Stimulated activated CD8-positive, alpha-beta memory T cell treated with anti-CD3 and anti-CD28 coated beads, Interleukin-15, amount 100 ng/mL, for 24 hours (primary cell): Measurements from ENCODE around the gene VNN1.
"Not testable (repeated sequence)": the region's sequence is repeated elsewhere in the genome, so short reads cannot be mapped to it uniquely, and the experiment has no call there.

Source experiments
- DNase-seq: peaks from one replicate; pipeline ENCODE4 v3.0.0-alpha.2; 2020; ENCODE audit warnings: low read depth

The VNN1 gene

DNA sequence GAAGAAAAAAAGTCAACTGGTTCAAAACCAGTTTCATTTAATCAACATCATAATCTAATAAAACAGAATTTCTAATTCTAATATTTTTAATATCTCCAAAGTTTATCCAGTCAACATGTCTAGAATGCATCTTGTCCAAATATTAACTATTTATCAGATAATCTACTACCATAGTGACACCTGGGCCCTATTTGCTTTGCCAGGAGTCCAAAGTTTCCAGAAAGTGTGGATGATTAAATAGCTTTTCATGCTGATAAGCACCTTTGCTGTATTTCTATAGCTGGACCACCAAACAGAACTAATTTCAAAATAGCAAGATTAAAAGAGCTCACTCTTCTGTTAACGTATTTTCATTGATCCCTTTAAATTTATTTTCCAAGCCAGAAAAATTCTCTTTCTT, 42.6 kb downstream of the VNN1 start:
- DNase-seq, result no peak

DNA sequence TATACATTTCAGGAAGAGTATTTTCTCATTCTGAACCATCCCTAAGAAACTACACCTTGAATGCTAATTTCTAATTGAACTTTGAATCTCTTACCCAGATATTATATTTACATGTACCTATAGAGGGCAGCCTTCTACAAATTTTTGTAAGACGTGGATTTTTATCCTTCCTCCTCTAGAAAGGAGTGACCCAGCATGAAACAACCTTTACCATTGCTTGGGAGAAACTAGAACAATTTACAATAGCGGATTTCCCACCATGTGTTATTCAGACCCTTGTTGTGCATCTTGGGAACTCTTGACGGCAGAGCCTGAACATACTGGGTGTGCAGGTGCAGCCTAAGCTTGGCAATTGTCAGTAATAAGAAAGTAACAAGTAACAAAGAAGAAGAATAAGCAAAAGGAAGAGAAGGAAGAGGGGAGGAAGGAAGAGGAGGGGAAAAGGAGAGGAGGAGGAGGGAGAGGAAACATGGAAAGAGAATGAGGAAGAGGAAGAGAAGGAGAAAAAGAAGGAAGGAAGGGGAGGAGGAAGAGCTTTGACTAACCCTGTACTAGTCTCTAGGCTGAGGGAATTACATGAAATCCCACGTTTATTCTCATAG, 44.1 kb downstream of the VNN1 start:
- DNase-seq, result no peak

DNA sequence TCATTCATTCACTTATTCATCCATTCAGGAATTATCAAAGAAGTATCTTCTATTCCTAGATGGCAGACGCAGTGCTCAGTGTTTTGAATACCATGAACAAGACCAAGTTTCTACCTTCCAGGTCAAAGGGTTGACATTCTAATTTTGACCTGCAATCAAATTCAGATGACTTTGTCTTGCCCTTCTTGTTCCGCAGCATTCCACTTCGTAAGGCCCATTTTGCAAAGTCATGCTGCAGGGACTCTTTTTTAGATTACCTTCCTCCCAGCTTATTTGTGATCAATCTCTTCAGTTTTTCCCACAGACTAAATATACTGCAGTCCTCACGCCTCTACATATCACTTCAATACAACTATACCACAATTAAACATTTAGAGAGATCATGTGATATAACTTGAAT, 47.7 kb downstream of the VNN1 start:
- DNase-seq, result no peak

DNA sequence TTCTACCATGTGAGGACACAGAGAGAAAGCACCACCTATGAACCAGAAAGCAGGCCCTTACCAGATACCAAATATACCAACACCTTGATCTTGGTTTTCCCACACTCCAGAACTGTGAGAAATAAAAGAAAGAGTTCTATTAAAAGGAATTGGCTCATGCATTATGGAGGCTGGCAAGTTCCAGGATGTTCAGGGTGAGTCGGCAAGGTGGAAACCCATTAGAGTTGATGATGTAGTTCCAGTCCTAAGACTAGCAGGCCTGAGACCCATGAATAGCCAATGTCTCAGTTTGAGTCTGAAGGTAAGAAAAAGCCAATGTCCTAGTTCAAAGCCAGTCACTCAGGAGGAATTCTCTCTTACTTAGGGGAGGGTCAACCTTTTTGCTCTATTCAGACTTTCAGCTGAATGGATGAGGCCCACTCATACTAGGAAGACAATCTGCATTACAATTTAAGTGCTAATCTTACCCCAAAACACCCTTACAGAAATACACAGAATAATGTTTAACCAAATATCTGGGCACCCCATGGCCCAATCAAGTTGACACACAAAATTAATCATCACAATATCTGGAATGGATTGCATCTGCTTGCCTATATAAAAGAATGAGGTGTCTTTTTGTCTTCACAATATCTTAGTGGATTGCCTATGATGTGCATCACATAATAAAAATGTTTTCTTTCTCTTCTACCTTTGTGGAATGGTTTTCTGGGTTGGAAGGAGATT, 49.4 kb downstream of the VNN1 start:
- no peak for DNase-seq

DNA sequence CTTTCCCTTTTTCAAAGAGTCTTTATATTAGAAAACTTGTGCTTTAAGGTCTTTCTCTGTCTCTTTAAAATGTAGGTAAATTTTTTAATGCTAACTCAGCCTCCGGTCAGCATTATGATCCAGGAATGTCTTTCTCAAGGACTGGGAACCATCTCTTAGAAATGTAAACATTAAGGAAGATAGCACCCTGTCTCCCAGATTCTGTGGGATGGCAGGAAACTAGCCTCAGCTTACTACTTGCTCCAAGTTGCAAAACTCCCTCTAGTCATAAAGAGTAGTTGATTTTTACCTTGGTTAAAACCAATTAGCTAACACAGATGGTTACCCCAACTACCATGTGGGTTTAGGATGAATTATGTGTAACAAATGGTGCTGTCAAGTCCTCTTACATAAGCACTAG, 50.2 kb downstream of the VNN1 start:
- DNase-seq, result no peak

DNA sequence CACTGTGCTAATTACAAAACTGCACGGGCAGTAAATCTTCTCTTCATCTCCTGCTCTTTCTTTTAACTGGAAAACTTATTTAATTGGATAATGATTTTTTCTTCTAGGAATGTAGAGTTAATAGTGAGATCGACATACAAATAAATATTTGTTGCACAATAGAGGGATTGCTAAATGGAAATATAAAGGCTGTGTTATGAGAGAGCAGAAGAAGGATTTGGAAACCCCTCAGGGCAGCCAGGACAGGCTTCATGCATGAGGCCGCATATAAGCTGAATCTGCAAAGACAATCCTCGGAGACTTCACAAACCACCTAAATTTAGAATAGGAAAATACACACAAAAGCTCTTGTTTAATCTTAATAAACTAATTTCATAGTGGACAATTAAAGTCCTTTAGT, 51.9 kb downstream of the VNN1 start:
- DNase-seq, result no peak

DNA sequence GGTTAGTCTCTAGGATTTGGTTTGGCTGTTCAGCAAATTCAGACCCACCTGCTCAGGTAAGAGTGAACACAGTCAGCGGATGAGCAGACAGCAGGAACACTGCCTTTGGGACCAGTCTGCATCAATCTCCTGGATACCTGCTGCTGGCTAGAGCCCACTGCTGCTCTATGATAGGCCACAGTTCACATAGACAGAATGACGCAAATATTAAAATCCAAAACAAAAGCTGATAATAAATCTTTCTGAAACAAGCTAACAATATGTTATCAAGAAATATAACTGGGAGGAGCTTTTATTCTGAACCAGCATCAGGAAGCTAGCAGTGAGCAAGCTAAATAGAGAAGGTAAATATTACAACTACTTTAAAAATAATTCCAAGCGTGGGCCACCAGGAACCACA, 54.8 kb downstream of the VNN1 start, which contains the start of gene TAAR1:
TAAR1 (minus strand) TSS at position 101 of the 400 bp plus-strand sequence. CDS start 13,179 bp downstream, outside the sequence.
- DNase-seq, result no peak

DNA sequence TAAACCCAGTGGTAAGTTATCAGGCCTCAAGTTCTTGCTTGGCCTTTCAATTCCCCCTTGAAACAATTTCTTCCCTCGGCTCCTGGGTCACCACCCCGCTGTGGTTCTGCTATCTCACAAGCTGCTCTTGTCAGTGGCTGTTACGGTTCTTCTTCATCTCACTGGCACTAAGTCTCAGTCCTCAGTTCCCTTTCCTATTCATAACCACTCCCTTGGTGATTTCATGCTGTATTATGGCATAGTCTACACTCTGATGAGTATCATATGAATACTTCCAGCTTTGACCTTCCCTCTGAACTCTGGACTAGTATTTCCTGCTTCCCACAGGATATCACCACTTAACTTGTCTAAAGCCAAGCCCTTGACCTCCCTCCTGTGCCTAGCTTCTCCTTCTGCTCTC, 62.8 kb downstream of the VNN1 start:
- no peak for DNase-seq

DNA sequence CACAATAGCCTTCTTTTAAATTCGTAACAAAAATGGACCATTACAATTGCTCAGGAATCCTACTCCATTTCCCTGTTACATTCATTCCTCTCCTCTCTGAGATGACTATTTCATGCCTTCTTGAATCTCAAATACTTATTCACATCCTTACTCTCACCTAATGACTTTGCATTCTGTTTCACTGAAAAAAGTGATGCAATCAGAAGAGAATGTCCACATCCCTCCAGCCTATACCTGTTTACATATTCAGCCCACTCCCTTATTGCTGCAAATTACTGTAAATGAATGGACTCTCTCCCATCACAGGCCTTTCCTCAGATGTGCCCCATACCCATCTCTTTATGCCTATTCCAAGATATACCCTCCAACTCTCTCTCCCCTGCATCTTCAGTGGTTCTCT, 63.4 kb downstream of the VNN1 start:
- no peak for DNase-seq

DNA sequence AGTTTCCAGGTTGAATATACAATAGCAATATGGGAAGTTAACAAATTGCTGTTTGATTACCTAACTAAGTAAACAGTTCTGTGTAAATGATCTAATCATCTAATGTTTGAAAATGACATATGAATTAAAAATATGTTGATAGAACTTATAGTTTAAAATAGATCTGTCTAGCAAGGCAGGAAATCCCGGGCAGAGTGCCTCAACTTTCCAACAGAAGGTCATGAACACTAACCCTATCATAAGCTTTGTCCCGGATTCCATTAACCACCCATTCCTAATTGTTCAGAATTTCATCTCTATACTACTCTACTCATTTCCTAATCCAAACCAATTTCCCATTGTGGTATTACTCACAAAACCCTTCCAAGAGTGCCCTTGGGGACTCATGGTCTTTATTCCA, 65.0 kb downstream of the VNN1 start:
- no peak for DNase-seq

DNA sequence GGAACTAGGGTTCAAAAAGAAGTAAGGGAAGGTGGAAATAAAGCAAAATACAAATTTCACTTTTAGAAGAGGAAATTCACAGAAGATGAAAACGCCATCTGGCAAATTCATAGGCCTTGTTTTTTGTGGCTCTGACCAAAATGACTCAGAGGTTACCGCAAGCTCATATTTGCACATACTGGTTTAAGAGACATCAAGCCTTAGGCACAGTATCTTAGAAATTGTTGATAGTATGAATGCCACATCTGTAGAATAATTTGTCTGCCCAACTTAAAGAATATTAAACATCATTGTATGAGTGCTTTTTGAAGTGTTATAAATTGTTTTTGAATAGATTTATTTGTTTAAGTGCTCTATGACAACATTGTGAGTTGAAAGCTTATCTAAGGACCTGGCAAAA, 65.5 kb downstream of the VNN1 start:
- DNase-seq, result no peak

DNA sequence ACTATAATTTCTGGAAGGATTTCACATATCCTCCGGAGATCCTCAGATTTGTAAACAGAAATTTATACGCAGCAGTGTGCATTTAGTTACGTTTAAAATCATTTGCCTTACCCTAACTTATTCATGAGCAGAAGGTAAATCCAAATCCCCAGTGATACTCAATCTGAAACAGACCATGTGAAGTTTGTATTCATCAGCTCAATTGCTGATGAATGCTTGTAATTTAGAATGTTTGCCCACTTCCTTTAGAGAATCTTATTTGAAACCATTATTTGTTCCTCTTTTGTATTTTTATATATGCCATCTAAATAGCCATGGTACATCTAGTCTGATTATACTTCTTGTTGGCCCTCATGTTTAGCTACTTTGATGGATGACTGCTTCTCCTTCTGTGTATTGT, 70.3 kb downstream of the VNN1 start:
- DNase-seq, result no peak

DNA sequence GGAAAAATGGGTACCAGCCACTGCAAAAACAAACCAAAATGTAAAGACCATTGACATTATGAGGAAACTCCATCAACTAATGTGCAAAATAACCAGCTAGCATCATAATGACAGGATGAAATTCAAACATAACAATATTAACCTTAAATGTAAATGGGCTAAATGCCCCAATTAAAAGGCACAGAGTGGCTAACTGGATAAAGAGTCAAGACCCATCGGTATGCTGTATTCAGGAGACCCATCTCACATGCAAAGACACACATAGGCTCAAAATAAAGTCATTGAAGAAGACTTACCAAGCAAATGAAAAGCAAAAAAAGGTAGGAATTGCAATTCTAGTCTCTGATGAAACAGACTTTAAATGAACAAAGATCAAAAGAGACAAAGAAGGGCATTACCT, 76.7 kb downstream of the VNN1 start:
- DNase-seq, result not testable (repeated sequence)

DNA sequence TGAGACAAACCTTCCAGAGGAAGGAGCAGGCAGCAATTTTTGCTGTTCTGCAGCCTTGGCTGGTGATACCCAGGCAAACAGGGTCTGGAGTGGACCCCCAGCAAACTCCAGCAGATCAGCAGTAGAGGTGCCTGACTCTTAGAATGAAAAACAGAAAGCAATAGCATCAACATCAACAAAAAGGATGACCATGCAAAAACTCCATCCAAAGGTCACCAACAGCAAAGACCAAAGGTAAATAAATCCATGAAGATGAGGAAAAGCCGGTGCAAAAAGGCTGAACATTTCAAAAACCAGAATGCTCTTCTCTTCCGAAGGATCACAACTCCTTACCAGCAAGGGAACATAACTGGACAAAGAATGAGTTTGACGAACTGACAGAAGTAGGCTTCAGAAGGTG, 77.9 kb downstream of the VNN1 start:
- DNase-seq, result not testable (repeated sequence)

DNA sequence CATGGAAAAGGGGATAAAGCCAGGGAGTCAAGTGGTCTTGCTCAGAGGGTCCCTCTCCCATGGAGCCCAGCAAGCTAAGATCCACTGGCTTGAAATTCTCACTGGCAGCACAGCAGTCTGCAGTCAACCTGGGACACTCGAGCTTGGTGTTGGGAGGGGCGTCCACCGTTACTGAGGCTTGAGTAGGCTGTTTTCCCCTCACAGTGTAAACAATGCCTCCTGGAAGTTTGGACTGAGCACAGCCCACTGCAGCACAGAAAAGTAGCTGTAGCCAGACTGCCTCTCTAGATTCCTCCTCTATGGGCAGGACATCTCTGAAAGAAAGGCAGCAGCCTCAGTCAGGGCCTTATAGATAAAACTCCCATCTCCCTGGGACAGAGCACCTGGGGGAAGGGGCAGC, 78.6 kb downstream of the VNN1 start:
- not testable (repeated sequence) for DNase-seq

DNA sequence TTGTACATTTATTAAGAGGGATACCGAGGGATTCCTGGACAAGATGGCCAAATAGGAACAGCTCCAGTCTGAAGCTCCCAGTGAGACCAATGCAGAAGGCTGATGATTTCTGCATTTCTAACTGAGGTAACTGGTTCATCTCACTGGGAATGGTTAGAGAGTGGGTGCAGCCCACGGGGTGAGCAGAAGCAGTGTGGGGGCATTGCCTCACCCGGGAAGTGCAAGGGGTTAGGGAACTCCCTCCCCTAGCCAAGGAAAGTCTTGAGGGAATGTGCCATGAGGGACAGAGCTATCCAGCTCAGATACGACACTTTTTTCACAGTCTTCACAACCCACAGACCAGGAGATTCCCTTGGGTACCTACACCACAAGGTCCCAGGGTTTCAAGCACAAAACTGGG, 79.1 kb downstream of the VNN1 start:
- DNase-seq, result no peak

DNA sequence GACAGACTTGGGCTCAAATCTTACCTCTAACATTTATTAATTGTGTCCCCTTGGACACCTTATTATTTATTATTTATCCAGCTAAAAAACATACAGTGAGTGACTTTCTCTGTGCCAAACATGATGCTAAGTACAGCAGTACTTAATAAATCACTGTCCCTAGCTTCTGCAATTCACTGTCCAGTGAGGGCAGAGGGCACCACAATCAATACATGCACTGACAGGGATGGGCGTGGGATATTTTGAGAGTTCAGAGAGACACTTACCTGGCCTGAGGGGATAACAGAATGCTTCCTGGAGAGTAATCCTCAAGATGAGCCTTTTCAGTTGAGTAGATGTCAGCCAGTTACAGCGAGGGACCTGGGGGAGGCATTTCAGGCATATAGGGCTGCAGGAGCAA, 80.5 kb downstream of the VNN1 start:
- no peak for DNase-seq
